Epithelial cell of proximal tubule (primary cell): ENCODE measurements around the gene TMSB4X. TPM values are rescaled to one million over a fixed set of nuclear protein-coding genes. Genes with fewer than 3 reads are reported as not detected.

Source experiments
- DNase-seq: peaks from one replicate; pipeline ENCODE4 v3.0.0-alpha.2; 2011; ENCODE audit warnings: low read depth
- H3K4me3 ChIP-seq: 2 replicates; pipeline ENCODE4 v1.5.1; 2011; ENCODE audit warnings: low read depth, mild to moderate bottlenecking, low read length
- CTCF ChIP-seq: conservative IDR thresholded peaks from 2 replicates; pipeline ENCODE4 v1.5.1; 2012; ENCODE audit warnings: low read depth, mild to moderate bottlenecking, low read length
- total RNA-seq: library from RNA; depleted of rRNA; stranded (reverse); fragments of >200 nt; gene quantifications from 2 replicates; pipeline ENCODE4 v1.2.3, GENCODE V29; 2015

TMSB4X gene
- total RNA-seq, 1 donor from 2014 or later = 5,862 TPM

GRCh38 chrX:12991575-12991974 is 16.7 kb downstream of the TMSB4X start:
- DNase-seq = no peak
- TF ChIP-seq CTCF = no peak
- H3K4me3 ChIP-seq = no peak overlapping the region

GRCh38 chrX:12992544-12993118 is 17.7 kb downstream of the TMSB4X start:
- DNase-seq = no peak
- no peak for TF ChIP-seq CTCF
- no peak overlapping the region for H3K4me3 ChIP-seq

- H3K4me3 ChIP-seq = no peak overlapping the region
- TF ChIP-seq CTCF = no peak
- no peak for DNase-seq
These were observed 18.9 kb downstream of the TMSB4X start for GRCh38 chrX:12993826-12994225.

GRCh38 chrX:12994321-12994720 is 19.4 kb downstream of the TMSB4X start:
- no peak for DNase-seq
- TF ChIP-seq CTCF = no peak
- H3K4me3 ChIP-seq = no peak overlapping the region

- no peak overlapping the region for H3K4me3 ChIP-seq
- TF ChIP-seq CTCF = no peak
- no peak for DNase-seq
These were observed 22.1 kb downstream of the TMSB4X start for GRCh38 chrX:12996934-12997435.

- DNase-seq = no peak
- no peak for TF ChIP-seq CTCF
- H3K4me3 ChIP-seq = no peak overlapping the region
These were observed 23.2 kb downstream of the TMSB4X start for GRCh38 chrX:12997906-12998687.
